ENCODE measurements around the gene BANK1.
"Not testable (repeated sequence)": the region's sequence is repeated elsewhere in the genome, so short reads cannot be mapped to it uniquely, and the experiment has no call there.

The BANK1 gene

DNA sequence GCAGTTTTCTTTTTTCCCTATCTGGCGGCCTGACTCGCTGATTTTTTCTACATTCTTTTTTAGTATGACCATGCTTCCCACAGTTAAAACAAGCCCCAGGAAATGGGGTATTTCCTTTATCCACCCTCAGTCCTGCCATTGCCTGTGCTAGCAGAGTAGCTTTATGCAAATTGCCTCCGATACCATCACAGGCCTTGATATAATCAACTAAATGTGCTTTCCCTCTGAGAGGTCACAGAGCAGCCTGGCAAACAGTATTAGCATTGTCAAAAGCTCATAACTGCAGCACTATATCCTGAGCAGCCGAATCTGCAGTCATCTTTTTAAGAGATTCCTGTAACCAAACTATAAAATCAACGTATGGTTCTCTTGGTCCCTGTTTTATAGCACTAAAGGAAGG is 115.0 kb downstream of the BANK1 start:
- DNase-seq, result not testable (repeated sequence)

DNA sequence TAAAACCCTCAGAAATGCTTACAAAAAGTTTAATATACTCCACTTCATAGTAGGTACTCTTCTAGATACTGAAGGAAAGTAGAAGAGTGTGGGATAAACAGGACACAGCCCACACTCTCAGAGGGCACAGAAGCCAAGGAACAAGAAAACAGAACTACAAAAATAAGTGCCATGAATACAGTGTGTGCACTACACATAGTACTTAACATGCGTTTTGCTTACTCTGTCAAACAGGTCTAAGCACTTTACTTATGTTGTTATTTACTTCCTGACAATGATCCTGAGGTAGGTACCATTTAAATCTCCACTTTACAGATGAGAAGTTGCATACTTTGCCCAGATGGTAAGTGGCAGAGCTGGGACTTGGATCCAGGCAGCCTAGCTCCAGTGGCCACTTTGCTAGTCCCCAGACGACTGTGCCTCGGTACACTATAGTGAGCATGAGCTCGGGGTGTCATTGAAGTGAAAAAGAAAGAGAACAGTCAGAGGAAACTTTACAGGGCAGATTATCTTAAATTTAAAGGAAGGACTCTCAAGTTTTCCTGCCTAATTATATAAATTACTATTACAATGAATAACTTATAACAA is 120.3 kb downstream of the BANK1 start:
- DNase-seq, result no peak

DNA sequence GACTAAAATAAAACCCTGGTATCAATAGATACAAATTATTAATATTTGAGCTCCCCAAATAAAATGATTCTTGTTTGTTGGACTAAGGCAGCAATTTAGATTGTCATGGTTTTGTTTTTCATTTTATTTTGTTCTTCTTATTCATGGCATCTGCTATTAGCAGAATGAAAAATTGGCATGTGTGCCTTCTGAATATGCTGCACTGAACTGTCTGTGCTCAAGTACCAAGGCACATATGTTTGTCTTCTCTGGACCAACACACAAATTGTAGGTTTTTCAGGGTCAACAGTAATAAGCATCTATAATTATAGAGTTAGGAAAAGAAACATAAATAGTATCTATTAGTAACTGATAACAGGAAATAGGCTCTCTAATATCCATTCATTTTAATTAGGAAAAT is 121.1 kb downstream of the BANK1 start:
- peak; percentile 48 for DNase-seq

DNA sequence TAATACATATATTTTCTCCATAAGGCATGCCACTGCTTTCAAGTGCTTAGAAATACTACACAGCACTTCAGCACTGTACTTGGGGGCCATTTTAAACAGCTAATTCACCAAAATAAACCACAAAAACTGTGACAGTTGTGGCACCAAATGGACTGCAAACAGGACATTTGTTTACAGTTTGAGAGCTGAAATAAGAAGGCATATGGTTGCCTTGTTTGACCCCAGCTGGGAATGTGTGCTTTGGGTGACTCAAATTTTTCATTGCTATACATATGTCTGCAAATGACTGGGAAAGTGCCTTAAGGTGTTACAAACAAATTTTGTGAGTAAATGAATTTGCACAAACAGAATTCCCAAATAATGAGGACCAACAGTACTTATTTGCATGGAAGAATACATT is 124.2 kb downstream of the BANK1 start:
- DNase-seq, result peak; percentile 81

DNA sequence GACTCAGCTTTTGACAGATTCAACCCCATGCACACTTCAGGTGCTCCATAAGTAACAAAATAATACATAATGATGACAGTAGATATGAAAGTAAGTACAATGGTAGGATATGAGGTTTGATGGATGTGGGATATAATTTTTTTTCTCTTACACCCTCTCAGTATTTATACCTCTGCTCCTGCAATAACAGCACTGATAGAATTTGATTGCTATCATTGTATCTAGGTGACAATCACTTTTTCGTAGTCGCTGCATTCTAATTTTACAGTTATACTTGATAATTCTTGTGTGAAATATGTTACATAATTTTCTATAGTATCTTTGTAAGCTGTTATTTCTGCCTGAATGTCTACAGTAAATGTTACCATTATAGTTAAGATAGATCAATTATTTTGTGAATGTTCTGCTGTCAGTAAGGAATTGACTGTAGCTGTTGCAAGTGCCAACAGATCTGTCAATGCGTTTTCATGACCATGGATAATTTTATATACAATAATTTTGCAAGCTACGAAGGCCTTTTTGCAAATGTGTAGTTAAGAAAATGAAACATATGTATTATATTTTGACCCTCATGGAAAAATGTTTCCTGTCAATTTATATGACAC is 128.9 kb downstream of the BANK1 start:
- no peak for DNase-seq

DNA sequence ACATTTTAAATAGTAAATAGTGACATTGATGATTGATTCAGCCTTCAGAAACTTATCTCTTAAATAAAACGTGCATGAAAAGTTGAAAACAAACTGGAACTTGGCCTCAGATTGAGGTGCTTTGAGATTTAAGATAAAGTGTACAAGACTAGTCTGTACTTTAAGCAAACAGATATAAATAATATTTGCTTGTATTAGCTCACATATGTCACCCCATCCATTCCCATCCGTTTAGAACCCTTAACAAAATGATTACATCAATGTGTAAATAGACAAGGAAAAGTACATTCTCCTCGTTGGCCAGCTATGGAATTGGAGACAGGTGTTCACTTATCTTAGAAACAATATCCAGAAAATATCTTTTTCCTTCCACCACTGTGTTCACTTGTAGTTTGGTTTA is 130.8 kb downstream of the BANK1 start:
- DNase-seq, result peak; percentile 7

DNA sequence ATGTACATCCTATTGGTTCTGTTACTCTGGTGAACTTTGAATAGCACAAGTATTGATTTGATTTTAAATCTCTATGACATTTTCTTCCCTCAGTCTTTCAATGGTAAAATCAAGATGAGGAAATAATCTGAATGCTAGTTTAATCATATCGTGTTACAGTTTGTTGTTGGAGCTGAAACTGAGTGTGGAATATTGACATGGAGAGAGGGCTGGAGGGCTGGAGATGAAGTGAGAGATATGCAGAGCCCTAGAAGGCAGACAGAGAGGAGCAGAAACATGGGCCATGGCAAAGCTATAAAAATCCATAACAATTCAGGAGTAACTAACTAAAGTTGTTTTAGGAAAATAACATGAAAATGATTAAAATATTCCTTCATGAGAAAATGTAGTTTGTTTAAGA is 141.1 kb downstream of the BANK1 start:
- DNase-seq, result no peak

DNA sequence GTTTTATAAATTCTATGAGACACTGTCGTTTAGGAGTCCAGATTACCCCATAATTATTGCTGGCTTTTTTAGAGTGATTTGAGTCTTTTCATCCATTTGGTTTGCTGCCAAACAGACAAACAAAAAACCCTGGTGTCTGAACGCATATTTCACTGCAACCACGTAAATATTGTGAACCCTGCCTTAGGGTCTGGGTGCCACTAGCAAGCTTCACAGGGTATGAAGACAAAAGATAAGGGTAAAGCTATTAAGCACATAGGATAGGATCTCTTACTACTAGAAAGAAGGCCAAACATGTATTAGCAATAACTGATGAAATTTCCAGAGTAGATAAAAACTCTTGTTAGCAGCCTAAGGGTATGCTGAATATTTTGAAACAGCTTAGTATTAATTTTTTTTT is 143.3 kb downstream of the BANK1 start:
- peak; percentile 73 for DNase-seq

DNA sequence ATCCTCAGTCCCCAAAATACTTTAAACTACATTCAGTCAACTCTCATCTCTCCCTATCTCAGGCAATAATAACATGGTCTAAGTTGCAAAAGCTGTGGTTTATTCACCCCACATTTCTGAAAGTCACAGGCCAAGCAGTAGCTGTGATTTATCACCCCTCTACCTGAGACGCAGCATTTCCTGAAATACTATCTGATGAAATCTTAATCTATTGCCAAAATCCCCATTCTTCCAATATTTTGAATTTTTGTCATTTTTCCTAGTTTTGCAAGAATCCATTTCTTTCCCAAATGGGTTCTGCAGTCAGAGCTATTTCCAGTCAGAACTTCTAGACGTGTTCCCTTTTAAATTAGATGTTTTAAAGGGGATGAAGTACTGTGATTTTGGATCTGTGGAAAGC is 148.3 kb downstream of the BANK1 start:
- no peak for DNase-seq

DNA sequence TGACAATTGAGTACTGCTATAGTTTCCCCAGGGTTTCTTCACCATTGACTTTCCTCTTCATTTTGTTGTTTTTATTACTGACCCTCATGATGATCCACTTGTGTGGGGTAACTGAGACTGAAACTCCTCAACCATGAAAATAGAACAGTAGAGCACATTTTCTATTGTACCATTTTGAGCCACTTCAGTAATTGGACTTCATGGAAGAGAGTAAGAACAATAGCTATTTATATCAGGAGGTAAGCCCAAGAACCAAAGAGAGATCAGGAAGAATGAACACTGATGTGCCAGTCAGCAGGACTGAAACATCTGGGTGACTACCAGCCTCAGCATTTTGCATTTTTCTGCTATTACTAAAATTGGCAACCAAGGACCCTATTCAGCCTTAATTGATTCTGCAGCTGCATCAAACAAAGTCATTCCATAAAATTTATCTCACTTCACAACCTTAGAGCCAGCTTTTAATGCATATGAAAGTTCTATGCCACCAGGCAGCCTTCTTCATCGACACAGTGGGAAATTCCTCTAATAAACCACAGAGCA is 151.4 kb downstream of the BANK1 start:
- no peak for DNase-seq

DNA sequence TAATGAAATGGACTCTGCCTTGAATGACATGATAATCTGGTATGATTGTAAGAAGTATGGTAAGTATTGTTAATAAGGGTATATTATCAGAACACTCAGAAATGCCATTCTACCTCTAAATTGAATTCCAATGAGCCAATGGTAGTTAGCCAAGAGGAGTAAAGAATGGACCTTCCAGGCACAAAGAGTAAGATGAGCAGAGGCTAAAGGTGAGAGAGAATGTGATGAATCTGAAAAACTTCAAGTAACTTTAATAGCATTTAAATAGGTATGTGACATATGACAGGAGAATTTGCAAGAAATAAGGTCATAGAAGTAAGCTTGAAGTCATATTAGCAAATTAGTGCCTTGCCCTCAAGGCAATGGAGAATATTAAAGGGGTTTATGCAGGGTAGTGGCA is 152.4 kb downstream of the BANK1 start:
- DNase-seq, result no peak

DNA sequence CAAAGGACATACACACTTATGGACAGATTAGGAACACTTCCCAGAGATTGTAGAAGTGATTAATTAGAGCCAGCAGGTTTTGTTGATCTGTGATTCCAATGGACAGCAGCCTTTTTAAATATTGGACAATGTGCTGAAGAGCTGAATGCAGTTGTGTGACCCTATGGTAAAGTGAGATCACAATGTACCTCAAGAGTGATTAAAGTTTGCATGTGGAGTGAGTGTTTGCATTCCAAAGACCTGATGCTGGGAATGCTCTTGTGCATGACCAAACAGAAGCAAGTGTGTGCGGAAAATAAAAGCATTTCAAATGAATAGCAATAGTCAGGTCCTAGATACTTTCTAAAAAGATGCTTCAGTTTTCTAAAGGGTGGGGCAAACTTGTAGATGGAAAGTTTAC is 154.1 kb downstream of the BANK1 start:
- DNase-seq, result no peak

DNA sequence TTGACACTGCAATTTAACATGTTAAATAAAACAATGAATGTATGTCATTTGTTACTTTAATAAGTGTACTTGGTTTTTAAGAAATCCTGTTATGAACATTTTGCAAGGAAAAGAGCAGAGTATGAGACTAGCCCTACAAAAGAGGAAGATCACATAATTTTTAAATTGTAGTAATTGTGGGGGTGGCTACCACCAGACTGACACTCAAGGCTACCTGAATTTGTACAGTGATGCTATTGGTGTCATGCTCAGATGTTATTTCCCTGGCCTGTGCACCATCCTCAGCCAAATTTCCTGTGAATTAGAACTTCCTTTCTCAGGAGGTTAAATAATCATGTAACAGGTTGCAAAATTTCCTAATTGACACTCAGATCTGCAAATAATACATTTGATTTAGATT is 157.5 kb downstream of the BANK1 start:
- no peak for DNase-seq

DNA sequence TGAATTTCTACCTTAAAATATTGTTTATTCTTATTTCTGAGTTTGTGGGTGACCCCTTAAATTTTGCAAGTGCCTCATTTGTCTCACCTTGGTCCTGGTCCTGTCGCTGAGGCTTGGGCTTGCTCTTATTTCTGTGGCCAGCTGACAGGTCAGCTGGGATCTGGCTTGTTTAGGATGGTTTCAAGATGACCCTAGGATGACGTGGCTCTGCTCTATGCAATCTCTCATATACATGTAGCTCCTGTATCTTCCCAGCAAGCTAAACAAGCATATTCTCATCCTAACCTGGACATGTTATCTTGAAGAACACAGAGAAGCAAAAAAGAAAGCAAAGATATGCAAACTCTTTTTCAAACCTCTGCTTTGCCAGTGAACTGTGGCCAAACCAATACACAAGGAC is 158.4 kb downstream of the BANK1 start:
- DNase-seq, result no peak

DNA sequence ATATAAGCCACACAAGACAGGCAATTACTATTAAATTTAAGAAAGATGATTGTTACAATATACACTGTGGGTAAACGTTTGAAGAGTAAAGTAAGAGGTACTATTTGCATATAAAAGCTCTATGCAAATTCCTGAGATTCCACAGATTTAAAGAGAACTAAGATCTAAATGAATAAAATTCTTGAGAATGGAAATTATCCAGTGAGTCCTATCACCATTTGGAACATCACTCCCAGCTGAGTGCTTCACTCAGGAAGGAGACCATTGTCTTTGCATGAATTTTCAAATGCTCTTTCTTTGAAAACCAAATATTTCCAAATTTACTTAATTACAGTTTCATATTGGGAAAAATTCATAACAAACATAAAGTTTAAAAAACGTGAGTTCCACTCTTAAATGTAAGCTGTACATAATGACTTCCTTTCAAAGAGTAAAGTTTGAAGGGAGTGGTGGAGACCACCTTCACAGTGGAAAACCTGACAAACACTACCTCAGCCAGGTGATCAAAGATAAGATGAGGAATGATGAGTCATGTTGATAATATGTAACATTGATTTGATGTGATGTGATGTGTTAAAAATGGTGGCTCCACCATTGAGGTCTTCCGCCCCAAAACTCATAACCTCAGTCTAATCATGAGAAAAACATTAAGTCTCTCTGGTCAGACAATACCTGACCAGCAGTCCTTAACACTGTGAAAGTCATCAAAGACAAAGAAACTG is 159.9 kb downstream of the BANK1 start:
- DNase-seq, result no peak

DNA sequence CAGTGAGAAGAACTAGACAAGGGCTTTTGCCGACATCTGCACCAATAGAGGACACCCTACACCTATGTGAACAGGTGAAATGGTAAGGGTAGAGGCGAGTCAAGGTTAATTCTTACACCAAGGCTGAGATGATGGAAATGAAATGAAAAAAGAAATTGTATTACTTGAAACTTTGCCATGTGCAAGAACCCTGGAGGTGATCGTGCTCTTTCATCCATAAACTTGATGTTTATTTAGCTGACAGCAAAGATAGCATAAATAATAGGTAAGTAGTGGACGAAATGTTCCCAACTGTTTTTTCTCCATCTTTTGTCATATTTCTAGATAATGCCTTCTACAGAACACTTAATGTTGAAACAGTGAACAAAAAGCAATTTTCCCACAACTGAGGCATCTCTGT is 162.5 kb downstream of the BANK1 start:
- DNase-seq, result peak; percentile 65

DNA sequence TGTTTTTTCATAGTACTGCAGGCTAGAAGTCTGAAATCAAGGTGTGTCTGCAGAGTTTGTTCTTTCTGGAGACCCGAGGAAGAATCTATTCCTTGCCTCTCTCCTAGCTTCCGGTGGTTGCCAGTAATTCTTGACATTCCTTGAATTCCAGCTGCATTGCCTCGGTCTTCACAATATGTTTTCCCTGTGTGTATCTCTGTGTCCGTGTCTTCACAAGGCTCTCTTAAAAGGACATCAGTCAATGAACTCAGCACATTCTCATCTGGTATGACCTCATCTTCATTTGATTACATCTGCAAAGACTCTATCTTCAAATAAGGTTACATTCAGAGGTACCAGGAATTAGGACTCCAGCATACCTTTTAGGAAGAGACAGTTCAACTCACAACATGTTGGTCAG is 163.4 kb downstream of the BANK1 start:
- DNase-seq, result no peak

DNA sequence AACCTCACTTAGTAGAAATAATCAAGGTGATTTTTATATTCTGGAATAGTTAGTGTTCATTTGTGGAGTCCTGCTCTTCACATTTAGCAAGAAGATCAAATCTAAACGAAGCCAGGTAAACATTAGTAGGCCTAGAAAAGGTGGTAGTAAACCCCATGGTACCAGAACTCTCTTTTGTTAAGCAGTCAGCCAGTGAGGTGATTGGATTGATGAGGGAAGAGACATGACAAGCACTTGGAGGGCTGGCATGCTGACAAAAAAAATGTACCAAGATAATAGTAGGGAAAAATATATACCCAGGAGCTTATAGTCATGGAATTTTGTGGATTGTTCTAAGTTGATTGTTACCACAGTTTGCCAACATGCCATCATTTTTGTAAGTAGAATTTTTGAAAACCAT is 163.8 kb downstream of the BANK1 start:
- peak; percentile 54 for DNase-seq

DNA sequence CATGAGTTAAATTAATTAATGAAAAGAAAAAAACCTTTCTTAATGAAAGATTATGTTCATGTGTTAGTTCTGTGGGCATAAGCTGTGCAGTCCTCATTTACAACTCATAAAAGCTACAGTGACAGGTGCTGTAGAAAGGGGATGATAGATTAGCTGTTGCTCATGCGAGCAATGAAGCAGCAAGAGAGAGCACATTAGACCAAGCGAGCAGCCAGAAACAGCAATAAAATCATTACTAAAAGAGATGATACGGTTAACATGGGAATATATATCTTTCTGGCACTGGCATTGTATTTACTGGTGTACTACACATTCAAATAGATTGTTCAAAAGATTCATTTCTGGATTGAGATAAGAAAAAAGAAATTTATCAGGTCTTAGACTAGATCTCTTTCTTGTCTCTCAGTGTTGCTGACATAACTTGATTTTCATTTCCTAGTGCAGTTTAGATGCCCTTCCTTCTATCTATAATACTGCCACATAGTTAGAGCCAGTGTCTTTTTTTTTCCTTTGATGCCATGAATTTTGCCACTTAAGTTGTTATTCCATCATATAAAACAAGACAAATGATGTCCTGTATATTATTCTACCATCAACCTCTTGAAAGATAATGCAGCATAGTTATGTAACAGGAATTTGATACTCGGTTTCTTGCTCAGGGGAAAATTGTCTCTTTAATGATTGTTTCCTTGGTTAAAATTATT is 164.6 kb downstream of the BANK1 start:
- DNase-seq, result peak; percentile 62

DNA sequence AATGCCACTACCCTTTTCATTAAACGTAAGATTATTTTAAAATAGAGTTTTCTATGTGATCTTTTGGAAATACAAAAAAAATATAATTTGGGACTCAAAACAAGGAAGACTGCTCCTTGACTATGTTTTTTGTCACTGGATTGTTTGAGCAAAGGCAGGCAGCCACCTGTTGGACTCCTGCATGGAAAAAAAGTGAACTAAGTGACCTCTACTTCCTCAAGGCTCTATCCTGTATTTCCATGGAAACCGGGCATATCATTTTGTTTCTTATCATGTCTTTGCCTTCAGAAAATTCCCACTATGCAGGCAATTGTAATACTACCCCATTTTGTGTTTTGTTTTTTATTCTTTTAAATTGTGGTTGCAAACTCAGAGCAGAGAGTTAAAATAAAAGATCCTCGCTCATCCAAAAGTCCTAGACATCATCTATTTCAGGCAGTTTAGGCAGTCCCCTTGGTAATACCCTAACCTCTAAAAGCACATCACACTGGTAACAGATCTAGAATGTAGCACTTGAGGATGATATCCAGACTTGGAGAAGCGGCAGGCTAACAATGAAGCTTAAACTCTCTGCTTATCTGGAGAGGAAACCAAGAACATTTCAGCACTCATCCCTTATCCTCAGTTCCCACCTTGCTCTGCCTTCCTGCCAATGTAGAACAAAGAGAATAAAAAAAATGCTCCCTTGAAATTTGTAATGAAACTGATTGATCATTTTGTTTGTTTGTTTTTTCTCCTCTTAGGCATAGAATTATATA is 165.7 kb downstream of the BANK1 start:
- peak; percentile 6 for DNase-seq

DNA sequence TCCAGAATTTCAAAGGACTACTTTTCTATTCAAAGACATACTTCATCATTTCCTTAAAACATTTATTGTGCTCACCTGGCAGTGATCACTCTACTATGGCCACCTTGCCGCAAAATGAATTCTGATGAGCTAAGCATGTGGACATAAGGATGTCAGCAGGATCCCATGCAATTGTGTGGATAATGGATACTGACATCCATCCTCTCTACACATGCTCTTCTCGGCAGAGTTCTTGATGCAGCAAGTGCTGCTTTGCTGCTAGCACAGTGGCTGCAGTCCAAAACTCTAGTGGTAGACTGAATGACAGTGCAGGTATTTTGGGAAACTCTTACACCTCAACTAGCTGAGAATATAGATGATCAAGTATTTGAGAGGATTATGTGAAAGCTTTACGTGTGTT is 168.0 kb downstream of the BANK1 start:
- DNase-seq, result peak; percentile 65

DNA sequence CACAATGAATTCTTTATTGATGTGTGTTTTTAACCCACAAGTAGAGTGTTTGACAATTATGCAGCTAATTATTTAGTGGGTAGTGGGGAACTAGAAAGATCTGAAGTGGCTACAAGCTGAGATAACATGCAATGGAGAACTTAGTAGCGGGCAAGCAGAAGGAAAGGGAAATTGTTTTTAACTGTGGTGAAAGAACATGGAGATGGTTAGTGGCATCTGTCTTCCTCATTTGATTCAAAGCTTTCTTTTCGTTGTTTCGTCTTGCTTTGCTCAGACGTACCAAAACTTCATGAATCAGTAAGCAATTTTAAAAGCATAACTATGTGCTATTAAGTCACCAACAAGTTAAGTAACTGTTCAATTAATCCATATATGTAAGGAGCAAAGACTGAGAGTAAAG is 169.9 kb downstream of the BANK1 start:
- no peak for DNase-seq

DNA sequence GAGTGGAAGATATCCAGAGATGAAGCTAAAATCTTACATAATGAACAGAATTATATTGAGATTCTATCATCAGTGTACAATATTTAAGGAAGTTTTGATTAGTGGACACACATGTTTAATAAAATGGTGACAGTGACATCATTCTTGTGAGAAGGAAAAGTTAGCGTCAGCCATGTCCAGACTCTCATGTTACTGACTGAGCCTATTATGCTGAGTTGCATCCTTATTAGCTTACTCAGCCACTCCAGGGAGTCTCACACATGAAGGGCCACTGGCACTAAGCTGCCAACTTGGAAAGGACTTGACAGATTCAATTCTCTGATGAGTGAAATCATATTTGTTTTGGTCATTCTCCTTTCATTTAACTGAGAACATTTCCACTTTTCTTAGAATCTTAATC is 170.6 kb downstream of the BANK1 start:
- peak; percentile 62 for DNase-seq

All from NCI-H69 (cell line).